IPS-15b (cell line): ENCODE measurements around the gene EZH1.
A peak's percentile ranks its signal among the peaks of the same experiment; 100 is the strongest.
"Not testable (repeated sequence)": the region's sequence is repeated elsewhere in the genome, so short reads cannot be mapped to it uniquely, and the experiment has no call there.

Experiments used
- H3K27me3 ChIP-seq: one replicate; pipeline ENCODE4 v1.6.1; 2013; ENCODE audit warnings: low read length; ENCODE audit not compliant: control insufficient read depth, insufficient read depth
- H3K36me3 ChIP-seq: one replicate; pipeline ENCODE4 v1.6.1; 2013; ENCODE audit warnings: low read length; ENCODE audit not compliant: control insufficient read depth, insufficient read depth
- H3K4me1 ChIP-seq: one replicate; pipeline ENCODE4 v1.6.1; 2013; ENCODE audit warnings: mild to moderate bottlenecking, low read length; ENCODE audit not compliant: control insufficient read depth, insufficient read depth
- H3K4me3 ChIP-seq: one replicate; pipeline ENCODE4 v1.5.1; 2013; ENCODE audit warnings: low read depth, low read length
- H3K9ac ChIP-seq: one replicate; pipeline ENCODE4 v1.6.1; 2013; ENCODE audit warnings: low read depth, mild to moderate bottlenecking, low read length
- H3K9me3 ChIP-seq: one replicate; pipeline ENCODE4 v1.6.1; 2013; ENCODE audit warnings: mild to moderate bottlenecking, low read length; ENCODE audit not compliant: control insufficient read depth, insufficient read depth

EZH1 gene

GRCh38 chr17:42744283-42744805, 496 bp downstream of the EZH1 start:
- no peaks in the 10 kb centered on the region for H3K36me3 ChIP-seq
- peak overlapping the region; percentile 66 for H3K9ac ChIP-seq
- H3K4me3 ChIP-seq, result peak overlapping the region; percentile 91
- H3K9me3 ChIP-seq, result no peaks in the 10 kb centered on the region
- H3K4me1 ChIP-seq, result peaks cover 19% of the 10 kb centered on the region
- H3K27me3 ChIP-seq, result peaks cover 16% of the 10 kb centered on the region

GRCh38 chr17:42743595-42744282, 1.1 kb downstream of the EZH1 start:
- no peaks in the 10 kb centered on the region for H3K9me3 ChIP-seq
- no peaks in the 10 kb centered on the region for H3K36me3 ChIP-seq
- H3K9ac ChIP-seq, result peak overlapping the region; percentile 66
- H3K4me3 ChIP-seq, result peak overlapping the region; percentile 91
- peaks cover 16% of the 10 kb centered on the region for H3K27me3 ChIP-seq
- peaks cover 13% of the 10 kb centered on the region for H3K4me1 ChIP-seq

GRCh38 chr17:42742916-42743315, 1.9 kb downstream of the EZH1 start:
- not testable (repeated sequence) for H3K36me3 ChIP-seq, H3K9me3 ChIP-seq, H3K9ac ChIP-seq, H3K4me3 ChIP-seq
- Histone ChIP-seq H3K27me3 (peaks cover 16% of the 10 kb centered on the region), H3K4me1 (peaks cover 11% of the 10 kb centered on the region)

- Histone ChIP-seq H3K4me1 (peaks cover 11% of the 10 kb centered on the region), H3K9ac (no peak overlapping the region), H3K36me3 (no peaks in the 10 kb centered on the region), H3K4me3 (no peak overlapping the region), H3K9me3 (no peaks in the 10 kb centered on the region), H3K27me3 (peaks cover 7% of the 10 kb centered on the region)
Measured at GRCh38 chr17:42740699-42741098, 4.1 kb downstream of the EZH1 start.

- Histone ChIP-seq H3K9me3 (no peaks in the 10 kb centered on the region), H3K27me3 (no peaks in the 10 kb centered on the region), H3K4me1 (no peaks in the 10 kb centered on the region), H3K4me3 (no peak overlapping the region), H3K9ac (no peak overlapping the region), H3K36me3 (peaks cover 12% of the 10 kb centered on the region)
Measured at GRCh38 chr17:42725143-42725542, 19.7 kb downstream of the EZH1 start.

- Histone ChIP-seq H3K4me1 (no peaks in the 10 kb centered on the region), H3K27me3 (no peaks in the 10 kb centered on the region), H3K36me3 (peaks cover 15% of the 10 kb centered on the region), H3K4me3 (no peak overlapping the region), H3K9me3 (no peaks in the 10 kb centered on the region), H3K9ac (no peak overlapping the region)
Measured at GRCh38 chr17:42723636-42724035, 21.2 kb downstream of the EZH1 start.

GRCh38 chr17:42720996-42721583, 23.8 kb downstream of the EZH1 start:
- H3K4me1 ChIP-seq, result no peaks in the 10 kb centered on the region
- H3K9ac ChIP-seq, result no peak overlapping the region
- H3K9me3 ChIP-seq, result no peaks in the 10 kb centered on the region
- H3K4me3 ChIP-seq, result no peak overlapping the region
- H3K36me3 ChIP-seq, result peaks cover 11% of the 10 kb centered on the region
- no peaks in the 10 kb centered on the region for H3K27me3 ChIP-seq

- Histone ChIP-seq H3K4me1 (no peaks in the 10 kb centered on the region), H3K9ac (no peak overlapping the region), H3K9me3 (no peaks in the 10 kb centered on the region), H3K27me3 (no peaks in the 10 kb centered on the region), H3K4me3 (no peak overlapping the region), H3K36me3 (peaks cover 19% of the 10 kb centered on the region)
Measured at GRCh38 chr17:42709561-42709960, 35.3 kb downstream of the EZH1 start.

GRCh38 chr17:42708588-42708987, 36.3 kb downstream of the EZH1 start:
- H3K27me3 ChIP-seq, result no peaks in the 10 kb centered on the region
- H3K4me1 ChIP-seq, result no peaks in the 10 kb centered on the region
- H3K9ac ChIP-seq, result no peak overlapping the region
- H3K9me3 ChIP-seq, result no peaks in the 10 kb centered on the region
- peaks cover 24% of the 10 kb centered on the region for H3K36me3 ChIP-seq
- no peak overlapping the region for H3K4me3 ChIP-seq

GRCh38 chr17:42706732-42707131, 38.1 kb downstream of the EZH1 start:
- Histone ChIP-seq H3K27me3 (no peaks in the 10 kb centered on the region), H3K36me3 (peaks cover 17% of the 10 kb centered on the region), H3K4me3 (no peak overlapping the region), H3K9ac (no peak overlapping the region), H3K4me1 (no peaks in the 10 kb centered on the region), H3K9me3 (no peaks in the 10 kb centered on the region)

- Histone ChIP-seq H3K4me3 (no peak overlapping the region), H3K4me1 (no peaks in the 10 kb centered on the region), H3K36me3 (peaks cover 18% of the 10 kb centered on the region), H3K27me3 (no peaks in the 10 kb centered on the region), H3K9ac (no peak overlapping the region), H3K9me3 (no peaks in the 10 kb centered on the region)
Measured at GRCh38 chr17:42704837-42705494, 39.9 kb downstream of the EZH1 start.

GRCh38 chr17:42704490-42704836, 40.4 kb downstream of the EZH1 start:
- Histone ChIP-seq H3K4me3 (no peak overlapping the region), H3K36me3 (peaks cover 18% of the 10 kb centered on the region), H3K4me1 (peaks cover under 1% of the 10 kb centered on the region), H3K9ac (no peak overlapping the region), H3K9me3 (no peaks in the 10 kb centered on the region), H3K27me3 (no peaks in the 10 kb centered on the region)
